Adrenal gland (tissue), 5 donors: Measurements from ENCODE around the gene AP1M1.

ENCODE experiments used
- CTCF ChIP-seq, 6 experiments: fragments of 450-650 bp in 4 of 6; fragments of 200-600 bp in 2 of 6; sonication (generic) in 1 of 6; IDR thresholded peaks; 1 replicate in 5 of 6; 2 replicates in 1 of 6; pipeline versions ENCODE4 v1.5.1 to v1.8.0; 2016 to 2021; ENCODE audit warnings: antibody characterized with exemption in 6 of 6, mild to moderate bottlenecking in 2 of 6, moderate library complexity in 1 of 6
- POLR2A ChIP-seq, 2 donors: fragments of 450-650 bp; IDR thresholded peaks; one replicate each; pipeline ENCODE4 v1.6.1; 2017; ENCODE audit warnings: antibody characterized with exemption in 2 of 2, mild to moderate bottlenecking in 2 of 2, moderate library complexity in 1 of 2
- donor health status: DM: no; HTN: no; CAD: no.

- TF ChIP-seq CTCF (IDR thresholded peaks at IDR 0.05) (no peak), POLR2A (IDR thresholded peaks at IDR 0.05) (no peak)
Measured at GRCh38 chr19:16228637-16229321, 31.1 kb downstream of the AP1M1 start.
